HG03442 (cell line): Measurements from ENCODE around the gene C1QTNF6.
A peak's percentile ranks its signal among the peaks of the same experiment; 100 is the strongest.
"Not testable (repeated sequence)": the region's sequence is repeated elsewhere in the genome, so short reads cannot be mapped to it uniquely, and the experiment has no call there.

Experiments
- ATAC-seq: cut with Tn5 transposase; IDR thresholded peaks from one replicate; pipeline ENCODE4 v1.9.1; 2021; ENCODE audit warnings: mild to moderate bottlenecking, moderate library complexity; ENCODE audit not compliant: unreplicated experiment

C1QTNF6 gene

DNA sequence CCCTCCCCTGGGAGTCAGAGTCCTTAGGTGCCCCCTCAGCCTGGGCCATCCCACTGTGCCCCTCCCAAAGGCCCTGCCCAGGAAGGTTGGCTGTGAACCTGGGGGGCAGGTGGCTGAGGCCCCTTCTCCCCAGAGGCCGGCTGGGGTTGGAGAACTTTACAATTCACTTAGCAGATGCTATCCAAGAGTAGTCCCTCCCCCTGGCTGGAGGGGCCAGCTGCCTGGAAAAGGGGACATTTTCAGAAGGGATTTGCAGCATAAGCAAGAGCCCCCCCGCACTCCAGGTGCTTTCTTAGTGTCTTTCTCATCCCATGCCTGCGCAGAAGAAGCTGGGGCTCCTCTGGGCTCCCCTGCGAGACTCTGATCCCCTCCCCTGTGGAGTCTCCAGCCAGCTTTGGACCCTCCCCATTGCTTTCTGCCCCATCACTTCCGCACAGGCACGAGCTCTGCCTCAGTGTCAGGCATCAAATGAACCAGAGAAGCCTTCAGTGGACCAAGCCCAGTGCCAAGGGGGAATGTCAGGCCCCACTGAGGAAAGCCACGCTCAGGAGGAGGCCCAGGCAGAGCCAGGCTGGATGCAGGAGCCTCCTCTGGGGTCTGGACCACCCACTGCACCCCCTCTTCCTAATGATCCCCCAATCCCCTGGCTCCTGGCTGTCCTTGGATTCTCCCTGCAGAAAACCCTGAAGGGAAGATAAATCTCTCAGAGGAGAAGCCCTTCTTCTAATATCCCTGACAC is 20.5 kb upstream of the C1QTNF6 start:
- no peak for ATAC-seq

DNA sequence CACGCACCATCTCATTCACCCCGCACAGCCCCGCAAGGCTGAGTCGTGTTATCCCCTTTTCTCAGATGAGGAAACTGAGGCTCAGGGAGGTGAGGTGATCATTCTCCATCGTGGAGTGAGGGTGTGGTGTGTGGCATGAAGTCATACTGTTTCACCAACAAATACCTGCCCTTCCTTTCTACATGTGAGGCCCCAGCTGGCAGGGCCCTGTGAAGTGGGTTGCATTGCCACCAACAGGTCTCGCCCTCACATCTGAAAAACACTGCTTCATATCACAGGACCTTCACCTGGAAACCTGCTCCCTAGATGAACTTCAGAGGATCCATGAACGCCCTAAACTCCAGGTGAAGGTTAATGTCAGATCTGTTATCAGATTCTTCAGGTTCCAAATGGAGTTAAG is 19.9 kb upstream of the C1QTNF6 start:
- ATAC-seq, result no peak

DNA sequence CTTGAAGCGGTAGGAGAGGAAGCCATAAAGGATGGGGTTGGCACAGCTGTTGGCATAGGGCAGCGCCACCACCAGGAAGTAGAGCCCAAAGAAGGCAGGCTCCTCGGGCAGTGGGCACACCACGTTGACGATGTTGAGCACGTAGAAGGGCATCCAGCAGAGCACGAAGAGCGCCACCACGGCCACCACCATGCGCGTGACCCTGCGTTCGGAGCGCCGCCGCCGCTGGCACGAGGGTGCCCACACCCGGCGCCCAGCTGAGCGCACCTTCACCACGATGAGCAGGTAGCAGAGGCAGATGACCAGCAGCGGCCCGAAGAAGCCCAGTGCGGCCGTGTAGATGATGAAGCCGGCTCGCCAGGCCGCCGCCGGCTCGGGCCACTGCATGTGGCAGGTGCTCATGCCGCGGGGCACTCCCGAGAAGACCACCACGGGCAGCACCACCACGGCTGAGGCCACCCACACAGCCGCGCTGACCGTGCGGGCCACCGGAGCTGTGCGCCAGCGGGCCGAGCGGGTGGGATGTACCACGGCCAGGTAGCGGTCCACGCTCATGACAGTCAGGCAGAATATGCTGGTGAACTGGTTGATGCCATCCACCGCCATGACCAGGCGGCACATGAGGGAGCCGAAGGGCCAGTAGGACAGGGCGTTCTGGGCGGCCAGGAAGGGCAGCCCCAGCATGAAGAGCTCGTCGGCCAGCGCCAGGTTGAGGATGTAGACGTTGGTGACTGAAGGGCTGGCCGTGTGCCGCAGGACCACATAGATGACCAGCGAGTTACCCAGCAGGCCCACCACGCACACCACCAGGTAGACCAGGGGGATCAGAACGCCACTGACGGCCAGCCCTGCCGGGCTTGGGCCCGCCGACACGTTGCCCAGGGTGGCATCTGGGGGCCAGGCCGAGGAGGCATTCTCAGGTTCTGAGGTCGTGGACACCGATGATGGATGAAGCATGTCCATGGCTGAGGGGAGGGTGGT is 19.1 kb upstream of the C1QTNF6 start:
- no peak for ATAC-seq

DNA sequence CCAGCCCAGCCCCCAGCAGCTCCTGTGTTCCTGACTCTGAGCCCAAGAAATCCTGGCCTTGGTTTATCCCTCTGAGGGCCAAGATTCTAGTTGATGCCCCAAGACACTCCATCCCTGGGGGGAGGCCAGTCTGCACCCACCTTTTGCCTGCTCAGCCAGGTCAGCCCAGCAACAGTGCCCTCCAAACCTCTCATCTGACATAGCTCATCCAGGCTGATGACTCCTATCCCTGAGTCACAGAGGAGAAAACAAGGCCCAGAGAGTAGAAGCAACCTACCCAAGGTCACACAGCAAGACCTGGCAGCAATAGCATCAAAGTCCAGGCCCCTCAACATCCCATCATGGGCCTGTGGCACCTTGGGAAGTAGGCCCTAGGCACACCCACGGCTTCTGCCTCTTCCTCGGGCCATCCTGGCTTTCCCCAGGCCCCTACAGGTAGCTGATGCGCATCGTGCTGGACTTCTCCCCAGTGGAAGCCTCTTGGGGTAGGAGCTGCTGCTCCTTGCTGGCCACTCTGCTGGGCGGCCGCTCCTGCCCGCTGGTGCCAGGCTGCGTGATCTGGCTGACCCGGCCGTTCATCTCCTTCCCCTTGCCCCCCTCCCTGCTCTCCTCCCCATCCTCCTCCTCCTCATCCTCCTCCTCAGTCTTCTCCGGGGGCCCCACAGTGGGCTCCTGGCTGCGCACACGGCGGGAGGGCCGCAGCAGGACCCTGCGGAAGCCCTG is 18.2 kb upstream of the C1QTNF6 start:
- ATAC-seq, result no peak

DNA sequence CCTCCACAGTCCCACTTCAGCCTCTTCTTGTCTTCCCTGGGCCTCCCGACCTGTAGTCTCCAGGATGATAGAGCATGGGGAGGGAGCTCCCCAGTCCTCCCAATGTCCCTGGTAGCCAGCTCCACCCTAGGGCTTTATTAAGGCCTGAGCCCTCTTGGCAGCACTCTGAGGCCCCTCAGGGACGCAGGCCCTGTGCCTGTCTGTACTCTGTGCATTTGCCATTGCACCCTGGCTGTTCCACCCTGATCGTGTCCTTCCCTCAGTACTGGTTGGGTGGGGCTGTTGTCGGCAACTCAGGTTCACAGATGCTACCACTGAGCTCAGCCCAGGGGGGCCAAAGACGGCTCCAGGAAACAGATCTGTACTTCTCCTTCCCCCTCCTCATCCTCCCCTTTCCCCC is 17.0 kb upstream of the C1QTNF6 start:
- no peak for ATAC-seq

DNA sequence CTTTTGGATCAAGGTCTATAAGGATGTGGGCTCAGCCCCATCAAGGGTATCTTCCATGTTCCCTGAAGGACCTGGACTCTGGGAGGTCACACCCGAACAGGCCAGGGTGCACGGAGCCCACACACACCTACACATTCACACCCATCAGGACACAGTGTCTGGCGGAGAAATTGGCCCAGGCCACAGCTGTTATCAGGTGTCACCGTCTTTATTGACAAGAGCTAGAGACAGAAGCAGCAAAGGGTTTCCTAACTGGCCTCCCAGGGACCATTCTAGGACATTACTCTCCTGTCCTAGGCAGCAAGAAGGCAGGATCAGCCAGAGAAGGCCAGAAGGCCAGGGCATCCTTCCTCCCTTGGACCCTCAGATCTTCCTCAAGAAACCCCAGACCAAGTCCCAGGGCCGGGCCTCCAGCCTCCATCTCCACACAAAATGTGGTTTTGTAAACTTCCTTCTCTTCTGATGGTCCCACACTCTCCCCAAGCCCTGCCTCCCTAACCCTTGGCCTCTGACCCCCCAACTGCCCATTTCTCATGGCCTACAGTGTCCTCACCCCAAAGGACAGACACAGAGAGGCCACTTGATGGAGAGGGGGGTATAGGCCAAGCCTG is 16.1 kb upstream of the C1QTNF6 start:
- no peak for ATAC-seq

DNA sequence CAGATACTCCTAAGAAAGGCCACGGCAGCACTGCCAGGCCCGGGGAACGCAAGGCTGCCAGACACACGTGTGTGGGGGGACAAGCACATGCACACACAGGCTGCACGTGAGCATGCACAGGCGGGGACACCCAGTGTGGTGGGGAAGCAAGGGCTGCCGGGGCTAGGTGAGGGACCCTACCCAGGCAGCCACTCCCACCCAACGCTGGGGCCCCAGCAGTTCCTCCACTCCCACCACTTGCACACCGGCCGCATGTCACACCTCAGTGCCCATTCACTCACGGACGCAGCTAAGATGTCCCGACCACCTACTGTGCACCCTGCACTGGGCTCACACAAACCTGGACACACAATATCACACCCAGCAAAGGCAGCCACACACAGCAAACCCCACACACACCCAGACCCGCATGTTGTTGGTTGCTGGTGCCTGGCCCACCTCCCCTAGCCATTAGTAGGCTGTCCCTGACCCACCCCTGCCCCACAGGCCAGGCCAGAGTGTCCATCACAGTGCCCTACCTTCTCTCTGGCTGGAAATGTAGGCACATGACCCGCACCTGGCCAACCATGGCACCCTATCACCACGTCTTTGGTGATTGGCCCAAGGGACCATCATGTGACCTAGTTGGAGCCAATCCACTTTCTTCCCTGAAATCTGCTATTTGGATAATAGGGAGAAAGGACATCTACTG is 15.5 kb upstream of the C1QTNF6 start:
- ATAC-seq, result no peak

DNA sequence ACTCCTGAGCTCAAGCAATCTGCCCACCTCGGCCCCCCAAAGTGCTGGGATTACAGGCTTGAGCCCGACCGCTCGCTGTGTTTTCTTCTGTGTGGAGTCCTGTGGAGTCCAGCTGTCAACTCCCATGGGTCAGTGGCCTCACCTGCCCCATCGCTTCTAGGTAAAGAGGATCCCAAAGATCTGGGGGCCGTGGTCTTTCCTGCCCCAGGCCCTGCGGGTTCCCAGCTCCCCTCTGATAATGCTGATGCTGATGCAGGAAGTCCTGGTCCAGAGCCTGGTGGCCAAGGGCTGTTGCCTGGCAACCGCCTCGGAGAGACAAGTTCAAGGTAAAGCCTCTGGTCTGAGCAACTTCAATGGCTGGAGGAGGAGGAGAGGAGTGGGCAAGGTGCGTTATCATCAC is 14.7 kb upstream of the C1QTNF6 start:
- no peak for ATAC-seq

DNA sequence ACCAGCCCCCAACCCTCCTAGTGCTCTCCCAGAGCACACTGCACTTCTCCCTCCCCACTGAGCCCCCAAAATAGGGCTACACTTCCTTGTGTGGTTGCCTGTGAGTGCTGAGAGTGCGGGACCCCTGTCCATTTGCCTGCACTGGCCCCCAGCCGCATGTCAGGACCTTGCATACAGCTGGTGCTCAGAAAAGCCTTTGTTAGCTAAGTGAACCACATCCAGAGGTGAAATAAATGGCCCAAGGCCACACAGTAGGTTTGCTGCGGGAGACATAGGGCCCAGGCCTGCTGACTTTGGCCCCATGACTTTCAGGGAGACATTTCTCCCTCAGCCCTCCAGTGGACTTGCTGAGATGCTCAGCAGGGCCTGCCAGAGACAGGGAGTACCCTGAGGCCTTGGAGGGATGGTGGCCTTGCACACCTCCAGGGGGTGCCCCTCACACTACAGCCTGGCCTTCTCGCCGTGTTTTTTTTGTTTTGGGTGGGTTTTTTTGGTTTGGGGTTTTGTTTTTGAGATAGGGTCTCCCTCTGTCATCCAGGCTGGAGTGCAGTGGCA is 14.0 kb upstream of the C1QTNF6 start:
- ATAC-seq, result no peak

DNA sequence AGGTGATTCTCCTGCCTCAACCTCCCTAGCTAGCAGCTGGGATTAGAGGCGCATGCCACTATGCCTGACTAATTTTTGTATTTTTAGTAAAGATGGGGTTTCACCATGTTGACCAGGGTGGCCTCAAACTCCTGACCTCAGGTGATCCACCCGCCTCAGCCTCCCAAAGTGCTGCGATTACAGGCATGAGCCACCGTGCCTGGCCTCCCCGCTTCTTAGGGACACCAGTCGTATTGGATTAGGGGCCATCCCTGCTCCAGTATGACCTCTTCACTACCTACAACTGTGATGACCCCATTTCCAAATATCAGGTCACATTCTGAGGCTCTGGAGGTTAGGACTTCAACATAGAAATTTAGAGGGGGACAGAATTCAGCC is 13.4 kb upstream of the C1QTNF6 start:
- not testable (repeated sequence) for ATAC-seq

DNA sequence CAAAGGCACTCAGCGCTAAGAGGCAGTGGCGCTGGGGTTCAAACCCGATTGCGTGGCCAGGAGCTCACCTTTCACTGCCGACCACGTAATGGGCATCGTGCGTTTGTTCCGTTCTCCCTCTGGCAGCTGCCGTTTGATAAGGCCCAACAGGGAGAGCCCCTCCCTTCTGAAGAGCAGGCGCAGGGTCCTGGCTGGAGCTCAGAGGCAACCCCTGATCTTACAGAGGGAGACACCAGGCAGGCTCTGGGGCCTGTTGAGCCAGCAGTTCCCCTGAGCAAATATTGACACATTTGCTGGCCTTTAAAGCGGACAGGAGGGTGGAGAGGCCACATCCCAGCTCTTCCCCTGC is 11.7 kb upstream of the C1QTNF6 start:
- ATAC-seq, result no peak

DNA sequence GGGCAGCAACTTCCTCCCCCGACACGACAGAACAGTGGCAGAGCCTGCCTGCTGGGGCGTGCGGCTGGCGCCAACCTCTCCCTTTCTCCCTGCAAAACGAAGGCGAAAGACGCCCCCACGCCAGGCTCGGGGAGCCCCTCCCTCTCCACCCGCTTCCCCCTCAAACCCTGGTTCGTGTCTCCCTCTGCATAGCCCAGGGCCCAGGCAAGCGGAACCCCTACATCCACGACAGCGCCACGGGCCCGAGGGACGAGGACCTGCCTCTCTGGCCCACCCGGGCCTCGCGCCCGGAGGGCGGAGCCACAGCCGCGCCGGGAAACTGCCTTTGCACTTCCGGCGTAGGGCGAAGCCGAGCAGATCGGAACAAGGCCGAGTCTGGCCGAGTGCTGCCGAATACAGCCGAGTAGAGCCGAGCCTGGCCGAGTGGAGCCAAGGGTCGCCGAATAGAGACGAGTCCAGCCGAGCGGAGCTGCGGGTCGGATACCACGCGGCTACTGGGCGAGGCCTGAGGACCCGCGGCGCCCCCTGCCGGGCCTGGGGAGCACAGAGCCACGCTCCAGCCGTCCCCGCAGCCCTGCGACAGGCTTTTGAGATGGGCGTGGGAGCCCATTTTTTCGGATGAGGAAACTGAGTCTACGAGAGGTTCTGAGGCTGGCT is 11.2 kb upstream of the C1QTNF6 start:
- ATAC-seq, result peak; percentile 88

DNA sequence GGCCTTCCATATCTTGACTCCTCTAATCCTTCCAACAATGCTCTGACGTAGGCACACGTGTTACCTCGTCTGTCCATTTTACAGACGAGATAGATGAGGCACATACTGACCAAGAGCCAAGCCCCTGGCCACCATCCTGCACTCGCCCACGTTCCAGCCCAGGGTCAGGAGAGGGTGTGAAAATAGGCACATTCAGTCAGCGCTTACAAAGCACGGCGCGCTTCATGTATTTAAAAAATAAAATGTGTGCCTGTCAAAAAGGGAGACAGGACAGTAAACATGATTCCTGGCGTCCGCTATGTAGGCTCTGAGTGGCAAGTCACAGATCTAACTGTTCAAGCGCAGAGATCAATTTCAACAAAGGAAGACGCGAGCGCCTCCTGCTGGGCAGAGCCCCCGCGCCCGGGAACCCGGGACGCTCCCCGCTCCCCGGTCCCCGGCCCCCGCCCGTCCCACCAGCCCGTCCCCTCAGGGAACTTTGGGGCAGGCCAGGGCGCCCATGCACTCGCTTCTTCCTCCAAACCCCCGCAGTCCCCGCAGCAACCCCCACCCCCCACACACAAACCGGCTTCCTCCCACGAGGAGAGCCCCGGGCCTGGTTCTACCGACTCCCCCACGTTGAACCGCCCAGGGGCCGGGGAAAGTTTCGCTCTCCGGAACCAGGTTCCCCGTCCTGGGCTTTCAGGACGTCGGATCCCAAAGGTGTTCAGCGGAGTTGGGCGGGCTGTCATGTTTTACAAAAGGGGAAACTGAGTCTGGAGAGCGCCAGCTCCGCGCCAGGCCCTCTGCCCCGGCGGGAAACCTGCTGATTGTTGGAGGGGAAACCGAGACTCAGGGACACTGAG is 10.4 kb upstream of the C1QTNF6 start:
- peak; percentile 27 for ATAC-seq

DNA sequence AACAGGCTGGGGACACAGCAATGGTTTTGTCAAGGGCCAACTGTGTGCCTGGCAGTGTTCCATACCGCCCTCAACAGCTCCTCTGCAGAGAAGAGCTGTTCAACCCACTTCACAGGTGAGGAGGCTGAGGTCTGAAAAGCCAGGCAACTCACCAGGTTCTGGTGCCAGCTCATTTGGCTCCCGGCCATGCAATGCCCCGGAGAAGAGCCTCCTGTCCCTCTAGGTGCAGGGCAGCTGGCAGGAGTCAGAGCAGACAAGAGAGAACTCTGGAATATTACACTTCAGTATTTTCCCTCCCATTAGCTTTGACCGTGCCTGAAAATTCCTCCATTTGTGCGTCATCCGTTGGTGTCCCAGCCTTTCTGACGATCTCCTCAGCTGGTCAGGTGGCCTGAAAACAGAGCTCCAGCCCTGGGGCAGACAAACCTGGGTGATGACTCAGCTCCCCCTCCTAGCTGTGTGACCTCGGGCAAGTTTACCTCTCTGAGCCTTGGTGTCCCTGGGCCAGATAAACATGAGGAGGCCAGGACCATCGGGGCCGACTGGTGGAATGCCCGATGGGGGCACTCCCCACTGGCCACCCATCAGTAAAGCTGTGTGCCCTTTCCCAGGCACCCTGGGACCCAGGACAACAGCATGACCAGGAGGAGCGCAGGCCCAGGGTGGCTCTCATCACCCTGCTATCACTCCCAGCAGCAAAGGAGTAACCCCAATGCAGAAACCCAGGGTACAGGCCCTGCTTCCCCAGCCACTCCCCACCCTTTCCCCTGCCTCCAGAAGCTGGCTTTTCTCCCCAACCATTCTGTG is 9.6 kb upstream of the C1QTNF6 start:
- ATAC-seq, result no peak

DNA sequence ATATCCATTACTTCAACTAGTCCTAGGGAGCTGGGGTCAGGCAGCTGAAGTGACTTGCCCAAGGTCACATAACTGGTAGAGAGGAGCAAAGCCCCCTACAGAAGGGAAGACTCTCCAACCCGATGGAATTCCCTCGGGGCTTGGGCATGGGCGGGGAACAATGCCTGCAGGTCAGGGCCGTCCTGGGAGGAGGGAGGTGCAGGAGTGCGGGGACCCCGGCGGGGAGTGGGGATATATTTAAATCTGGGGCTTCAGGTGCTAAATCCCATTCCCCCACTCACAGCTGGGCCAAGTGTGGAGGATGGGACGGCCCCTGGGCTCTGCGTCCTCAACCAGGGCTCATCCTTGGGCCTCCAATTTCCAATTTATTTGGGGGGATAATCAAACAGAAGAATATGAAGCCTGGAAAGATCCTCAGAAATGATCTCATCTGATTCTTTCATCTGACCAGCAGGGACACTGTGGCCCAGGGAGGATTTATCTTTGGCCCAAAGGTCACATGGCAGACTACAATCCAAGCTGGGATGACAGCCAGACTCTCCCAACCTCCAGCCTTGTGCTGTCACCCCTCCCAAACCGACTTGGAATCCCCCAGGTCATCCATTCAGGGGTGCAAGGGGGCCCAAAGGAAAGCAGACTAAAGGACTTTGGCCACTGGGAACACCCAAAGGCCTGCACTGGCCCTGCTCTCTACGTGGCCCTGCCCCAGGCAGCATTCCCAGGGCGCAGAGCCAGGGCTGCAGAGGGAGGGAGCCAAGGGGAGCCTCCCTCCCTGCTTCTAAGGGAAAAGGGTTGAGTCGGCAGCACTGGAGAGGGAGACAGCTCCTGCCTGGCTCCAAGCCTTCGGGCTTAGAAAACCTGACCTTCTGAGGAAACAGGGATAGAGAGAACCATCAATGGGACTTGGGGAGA is 8.7 kb upstream of the C1QTNF6 start:
- ATAC-seq, result no peak

DNA sequence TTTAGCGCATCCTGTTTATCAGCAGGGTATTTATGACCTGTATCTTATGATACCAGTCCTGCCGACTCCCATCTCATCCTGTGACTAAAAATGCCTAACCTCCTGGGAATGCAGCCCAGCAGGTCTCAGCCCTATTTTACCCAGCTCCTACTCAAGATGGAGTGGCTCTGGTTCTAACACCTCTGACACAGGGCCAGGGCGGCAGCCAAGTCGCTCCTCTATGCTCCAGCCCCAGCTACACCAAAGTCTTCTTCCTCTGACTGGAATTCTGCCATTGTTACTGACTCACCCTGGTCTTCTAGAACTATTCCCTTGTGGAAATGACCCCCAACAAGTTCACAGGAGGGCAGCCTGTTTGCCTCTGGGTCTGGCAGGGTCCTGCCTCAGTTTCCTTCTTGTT is 7.9 kb upstream of the C1QTNF6 start:
- ATAC-seq, result no peak

DNA sequence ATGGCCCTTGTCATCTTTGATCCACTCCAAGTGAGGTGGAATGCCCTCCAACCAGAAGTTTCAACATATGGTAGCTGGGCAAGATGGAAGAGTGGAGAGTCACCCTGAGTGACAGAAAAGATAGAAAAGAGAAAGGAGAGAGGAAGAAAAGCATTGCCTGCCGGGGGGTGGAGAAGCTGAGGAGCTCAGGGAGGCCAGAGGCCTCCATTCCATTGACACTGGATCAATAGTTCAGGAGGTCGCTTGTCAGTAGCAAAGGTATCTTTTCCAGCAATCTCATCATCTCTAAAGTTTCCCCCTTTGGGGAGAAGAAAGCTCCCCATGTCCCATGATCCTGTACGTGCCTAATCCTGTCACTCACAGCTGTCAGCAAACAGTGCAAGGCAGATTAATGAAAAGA is 6.7 kb upstream of the C1QTNF6 start:
- ATAC-seq, result no peak
